Vagina (tissue), 2 donors: ENCODE data around the gene CCKAR. TPM values are rescaled to one million over a fixed set of nuclear protein-coding genes. Genes with fewer than 3 reads are reported as not detected.

Experiments
- DNase-seq, 2 donors: peaks; one replicate each; pipeline ENCODE4 v3.0.0-alpha.2; 2017; ENCODE audit errors: extremely low spot score in 2 of 2
- H3K27ac ChIP-seq: fragments of 200-600 bp; sonication (generic); one replicate; pipeline ENCODE4 v1.5.1; 2019
- H3K27me3 ChIP-seq: fragments of 200-600 bp; sonication (generic); one replicate; pipeline ENCODE4 v1.5.1; 2019
- H3K36me3 ChIP-seq, 2 donors: fragments of 200-600 bp; sonication (generic); one replicate each; pipeline ENCODE4 v1.5.1; 2017 to 2019
- H3K4me1 ChIP-seq: fragments of 200-600 bp; sonication (generic); one replicate; pipeline ENCODE4 v1.5.1; 2019
- H3K4me3 ChIP-seq, 2 donors: fragments of 200-600 bp; sonication (generic); 1 replicate in 1 of 2; 2 replicates in 1 of 2; pipeline ENCODE4 v1.5.1; 2016 to 2019
- H3K9me3 ChIP-seq: fragments of 200-600 bp; sonication (generic); one replicate; pipeline ENCODE4 v1.5.1; 2019
- POLR2A ChIP-seq, 2 donors: fragments of 450-650 bp; IDR thresholded peaks; one replicate each; pipeline ENCODE4 v1.6.1; 2017; ENCODE audit warnings: antibody characterized with exemption in 2 of 2, mild to moderate bottlenecking in 2 of 2, moderate library complexity in 2 of 2
- POLR2AphosphoS5 ChIP-seq, 2 donors: sonication (generic); formaldehyde crosslinking; IDR thresholded peaks; one replicate each; pipeline ENCODE4 v1.9.0; 2017; ENCODE audit warnings: antibody characterized with exemption in 2 of 2, mild to moderate bottlenecking in 2 of 2, low read depth in 1 of 2; ENCODE audit not compliant: insufficient read depth in 1 of 2
- intact Hi-C: fragments of 100-400 bp; cut with DNase I; formaldehyde crosslinking; loops from one replicate; pipeline ENCODE4 v1.15.1; 2023
- total RNA-seq: library from RNA; depleted of rRNA; stranded (reverse); fragments of >200 nt; gene quantifications from one replicate; pipeline ENCODE4 v1.2.3, GENCODE V29; 2016
- TF ChIP-seq, protein P1 (sequence below), 3 experiments: fragments of 450-650 bp in 2 of 3; fragments of 200-600 bp in 1 of 3; sonication (generic) in 1 of 3; IDR thresholded peaks; one replicate each; pipeline ENCODE4 v1.5.1; 2017 to 2019; ENCODE audit warnings: antibody characterized with exemption in 3 of 3, mild to moderate bottlenecking in 2 of 3, moderate library complexity in 2 of 3

Gene CCKAR
- total RNA-seq, 1 donor from 2014 or later = 0.74 TPM

DNA sequence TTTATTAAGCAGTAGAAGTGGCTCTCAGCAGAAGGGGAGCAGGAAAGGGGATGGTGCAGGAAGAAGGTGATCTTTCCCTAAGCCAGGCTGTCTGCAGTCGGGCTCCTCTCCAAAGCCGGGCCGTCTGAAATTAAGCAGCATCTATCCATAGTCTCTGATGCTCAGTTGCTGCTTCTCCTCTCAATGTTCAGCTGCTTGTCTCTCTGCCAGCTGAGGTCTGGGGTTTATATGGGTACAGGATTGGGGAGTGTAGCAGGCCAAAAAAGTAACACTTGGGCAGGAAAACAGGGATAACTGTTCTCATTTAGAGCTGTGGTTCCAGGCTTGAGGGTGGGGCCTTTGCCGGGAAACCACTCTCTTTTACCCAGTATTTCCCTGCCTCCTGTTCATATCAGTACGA lies 39.2 kb upstream of the CCKAR start:
- intact Hi-C loops = no loop called here
- no peak for TF ChIP-seq POLR2AphosphoS5 (IDR thresholded peaks at IDR 0.05; ENCODE audit: insufficient read depth in 1 of 2, low read depth in 1 of 2)
- TF ChIP-seq, protein P1, sequence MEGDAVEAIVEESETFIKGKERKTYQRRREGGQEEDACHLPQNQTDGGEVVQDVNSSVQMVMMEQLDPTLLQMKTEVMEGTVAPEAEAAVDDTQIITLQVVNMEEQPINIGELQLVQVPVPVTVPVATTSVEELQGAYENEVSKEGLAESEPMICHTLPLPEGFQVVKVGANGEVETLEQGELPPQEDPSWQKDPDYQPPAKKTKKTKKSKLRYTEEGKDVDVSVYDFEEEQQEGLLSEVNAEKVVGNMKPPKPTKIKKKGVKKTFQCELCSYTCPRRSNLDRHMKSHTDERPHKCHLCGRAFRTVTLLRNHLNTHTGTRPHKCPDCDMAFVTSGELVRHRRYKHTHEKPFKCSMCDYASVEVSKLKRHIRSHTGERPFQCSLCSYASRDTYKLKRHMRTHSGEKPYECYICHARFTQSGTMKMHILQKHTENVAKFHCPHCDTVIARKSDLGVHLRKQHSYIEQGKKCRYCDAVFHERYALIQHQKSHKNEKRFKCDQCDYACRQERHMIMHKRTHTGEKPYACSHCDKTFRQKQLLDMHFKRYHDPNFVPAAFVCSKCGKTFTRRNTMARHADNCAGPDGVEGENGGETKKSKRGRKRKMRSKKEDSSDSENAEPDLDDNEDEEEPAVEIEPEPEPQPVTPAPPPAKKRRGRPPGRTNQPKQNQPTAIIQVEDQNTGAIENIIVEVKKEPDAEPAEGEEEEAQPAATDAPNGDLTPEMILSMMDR (IDR thresholded peaks at IDR 0.05) = no peak
- TF ChIP-seq POLR2A (IDR thresholded peaks at IDR 0.05) = no peak
- no peak overlapping the region for H3K4me3 ChIP-seq
- H3K9me3 ChIP-seq = no peaks in the 10 kb centered on the region
- H3K36me3 ChIP-seq = no peaks in the 10 kb centered on the region
- H3K27ac ChIP-seq = no peak overlapping the region
- DNase-seq = no peak
- no peaks in the 10 kb centered on the region for H3K27me3 ChIP-seq
- H3K4me1 ChIP-seq = no peaks in the 10 kb centered on the region

DNA sequence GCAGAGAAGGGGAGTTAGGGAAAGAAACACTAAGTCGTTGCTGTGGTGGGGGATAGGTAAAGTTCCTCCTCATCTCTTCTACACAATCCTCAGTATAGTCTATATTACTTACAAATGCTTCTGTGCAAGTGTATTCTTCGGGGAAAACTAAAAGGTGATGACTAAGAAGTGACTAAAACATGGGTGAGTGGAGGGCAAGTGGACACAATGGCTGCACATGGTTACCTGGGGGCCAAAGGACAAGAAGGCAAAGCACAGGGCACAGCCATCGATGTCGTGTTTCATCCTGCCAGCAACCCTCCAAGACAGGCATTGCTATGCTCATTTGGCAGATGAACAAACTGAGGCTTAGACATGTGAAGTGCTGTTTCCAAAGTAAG lies 35.5 kb upstream of the CCKAR start:
- Histone ChIP-seq H3K9me3 (no peaks in the 10 kb centered on the region), H3K36me3 (no peaks in the 10 kb centered on the region), H3K27me3 (no peaks in the 10 kb centered on the region), H3K4me1 (no peaks in the 10 kb centered on the region), H3K27ac (no peak overlapping the region), H3K4me3 (no peak overlapping the region)
- intact Hi-C loops = no loop called here
- DNase-seq = no peak
- TF ChIP-seq POLR2A (IDR thresholded peaks at IDR 0.05) = no peak
- TF ChIP-seq, protein P1 (IDR thresholded peaks at IDR 0.05) = no peak

DNA sequence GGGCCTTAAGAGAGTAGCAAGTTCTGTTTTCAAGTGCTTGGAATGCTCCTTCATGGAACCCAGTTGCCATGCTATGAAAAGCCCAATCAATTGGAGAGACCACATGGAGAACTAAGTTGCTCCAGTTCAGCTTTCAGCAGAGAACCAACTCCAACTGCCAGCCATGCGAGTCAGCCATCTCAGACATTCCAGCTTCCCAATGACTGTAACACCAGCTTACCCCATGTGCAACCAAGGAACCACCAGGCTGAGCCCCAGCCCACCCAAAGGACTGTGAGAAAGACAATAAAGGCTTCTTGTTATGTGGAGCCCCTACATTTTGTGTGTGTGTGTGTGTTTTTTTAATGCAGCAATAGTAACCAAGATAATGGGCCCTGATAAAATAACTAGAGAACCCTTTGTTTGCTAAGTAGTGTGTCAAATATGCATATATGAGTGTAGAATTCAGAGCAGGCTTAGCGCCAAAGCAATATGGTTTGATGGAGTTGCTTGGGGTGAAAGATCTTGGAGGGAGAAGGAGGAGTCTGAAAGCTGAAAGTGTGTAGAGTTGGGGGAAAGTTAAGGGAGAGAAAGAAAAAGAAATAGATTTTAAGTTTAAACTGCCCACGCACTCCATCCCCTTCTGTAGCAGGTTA lies 35.0 kb upstream of the CCKAR start:
- Histone ChIP-seq H3K4me1 (no peaks in the 10 kb centered on the region), H3K4me3 (no peak overlapping the region), H3K36me3 (no peaks in the 10 kb centered on the region), H3K27me3 (no peaks in the 10 kb centered on the region), H3K9me3 (no peaks in the 10 kb centered on the region), H3K27ac (no peak overlapping the region)
- TF ChIP-seq POLR2AphosphoS5 (IDR thresholded peaks at IDR 0.05; ENCODE audit: insufficient read depth in 1 of 2, low read depth in 1 of 2) (no peak), POLR2A (IDR thresholded peaks at IDR 0.05) (no peak)
- TF ChIP-seq, protein P1 (IDR thresholded peaks at IDR 0.05) = no peak
- DNase-seq = no peak
- intact Hi-C loops = no loop called here

DNA sequence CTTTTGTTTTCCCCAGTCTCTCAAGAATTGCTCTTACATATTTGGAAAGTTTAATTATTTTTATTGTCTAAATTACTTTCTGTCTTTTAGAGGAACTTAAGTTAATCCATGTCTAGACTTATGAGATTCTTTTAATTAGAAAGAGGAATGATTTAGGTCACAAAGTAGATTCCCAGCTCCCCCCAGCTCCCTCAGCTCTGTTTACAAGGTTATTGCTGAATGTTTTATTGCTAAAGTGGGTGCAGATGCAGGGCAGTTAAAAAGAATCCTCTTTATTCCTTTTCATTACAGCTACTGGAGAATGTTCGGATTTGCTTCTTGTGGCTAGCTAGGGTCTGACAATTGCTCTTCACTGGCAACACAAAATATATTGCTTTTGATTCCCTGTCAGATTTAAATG lies 33.7 kb upstream of the CCKAR start:
- no peak overlapping the region for H3K27ac ChIP-seq
- TF ChIP-seq POLR2A (IDR thresholded peaks at IDR 0.05) = no peak
- TF ChIP-seq POLR2AphosphoS5 (IDR thresholded peaks at IDR 0.05; ENCODE audit: insufficient read depth in 1 of 2, low read depth in 1 of 2) = no peak
- TF ChIP-seq, protein P1 (IDR thresholded peaks at IDR 0.05) = no peak
- no peaks in the 10 kb centered on the region for H3K9me3 ChIP-seq
- no peaks in the 10 kb centered on the region for H3K4me1 ChIP-seq
- H3K4me3 ChIP-seq = no peak overlapping the region
- intact Hi-C loops = no loop called here
- H3K36me3 ChIP-seq = no peaks in the 10 kb centered on the region
- H3K27me3 ChIP-seq = no peaks in the 10 kb centered on the region
- DNase-seq = no peak

DNA sequence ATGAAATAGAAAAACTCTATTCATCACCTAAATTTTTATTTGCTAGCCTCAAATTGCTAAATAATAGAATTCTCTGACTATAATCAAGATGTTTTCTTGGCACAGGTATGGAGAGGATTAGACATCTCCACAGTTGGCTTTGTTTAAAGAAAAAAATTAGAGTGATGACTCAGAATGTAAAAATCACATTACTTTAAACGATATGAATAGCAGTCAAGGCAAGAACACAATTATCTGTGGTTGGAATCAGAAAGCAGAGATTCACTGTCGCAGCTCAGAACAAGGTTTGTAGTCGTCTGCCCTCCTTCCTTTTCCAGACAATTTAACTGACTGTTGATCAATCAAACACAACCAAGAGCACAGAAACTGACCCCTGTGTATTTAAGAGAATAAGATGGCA lies 32.2 kb upstream of the CCKAR start:
- no peak overlapping the region for H3K4me3 ChIP-seq
- TF ChIP-seq POLR2A (IDR thresholded peaks at IDR 0.05) = no peak
- TF ChIP-seq POLR2AphosphoS5 (IDR thresholded peaks at IDR 0.05; ENCODE audit: insufficient read depth in 1 of 2, low read depth in 1 of 2) = no peak
- TF ChIP-seq, protein P1 (IDR thresholded peaks at IDR 0.05) = no peak
- H3K36me3 ChIP-seq = no peaks in the 10 kb centered on the region
- H3K27ac ChIP-seq = no peak overlapping the region
- intact Hi-C loops = no loop called here
- H3K4me1 ChIP-seq = no peaks in the 10 kb centered on the region
- no peaks in the 10 kb centered on the region for H3K9me3 ChIP-seq
- no peak for DNase-seq
- no peaks in the 10 kb centered on the region for H3K27me3 ChIP-seq
